HS-5 (cell line): ENCODE data around the gene IGSF3.

ENCODE experiments used
- DNase-seq: peaks from one replicate; pipeline ENCODE4 v3.0.0-alpha.2; 2012; ENCODE audit warnings: low read depth

Gene IGSF3

DNA sequence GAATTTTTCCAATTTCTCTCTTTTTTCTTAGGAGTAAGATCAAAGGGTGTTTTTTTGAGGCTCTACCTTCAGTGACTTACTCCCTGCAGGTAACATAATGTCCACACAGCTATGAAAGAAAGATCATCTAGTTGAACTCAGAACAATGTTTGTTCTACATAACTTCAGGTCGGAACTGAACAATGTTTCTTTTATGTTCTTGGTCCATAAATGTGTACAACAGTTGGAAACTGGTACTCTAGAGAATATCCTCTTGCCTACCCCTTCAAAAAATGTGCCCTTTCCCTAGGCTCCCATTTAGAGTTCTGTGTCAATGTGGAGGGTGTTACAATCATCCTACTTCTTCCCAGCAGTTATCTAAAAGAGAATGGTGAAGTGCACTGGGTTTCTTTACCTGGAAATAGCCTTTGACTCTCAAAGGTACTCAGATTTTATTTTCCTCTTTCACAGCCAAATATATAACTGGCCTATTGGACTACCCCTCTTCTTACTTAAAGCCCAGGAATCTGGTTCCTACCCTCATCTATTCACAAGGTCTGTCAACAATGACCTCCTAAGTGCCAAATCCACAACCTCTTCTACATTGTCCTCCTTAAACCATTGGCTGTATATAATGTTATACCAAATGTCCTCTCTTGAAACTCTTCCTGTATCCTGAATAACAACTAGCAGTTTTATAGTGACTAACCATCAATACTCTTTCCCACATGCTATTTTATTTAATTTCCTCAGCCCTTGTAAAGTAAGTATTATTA, 139.0 kb downstream of the IGSF3 start:
- no peak for DNase-seq

DNA sequence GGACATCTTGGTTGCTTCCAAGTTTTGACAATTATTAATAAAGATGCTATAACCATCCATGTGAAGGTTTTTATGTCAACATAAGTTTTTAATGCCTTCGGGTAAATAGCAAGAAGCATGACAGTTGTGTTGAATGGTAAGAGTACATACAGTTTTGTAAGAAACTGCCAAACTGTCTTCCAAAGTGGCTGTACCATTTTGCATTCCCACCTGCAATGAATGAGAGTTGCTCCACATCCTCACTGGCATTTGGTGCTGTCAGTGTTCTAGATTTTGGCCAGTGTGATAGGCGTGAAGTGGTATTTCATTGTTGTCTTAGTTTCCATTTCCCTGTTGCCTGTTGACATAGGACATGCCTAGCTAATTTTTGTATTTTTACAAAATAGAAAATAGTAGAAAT, 142.1 kb downstream of the IGSF3 start:
- DNase-seq: no peak
